GM12873 (cell line): ENCODE measurements around the gene FLT3.

Experiments used
- TF ChIP-seq, protein P1 (sequence below): IDR thresholded peaks from 2 replicates; pipeline ENCODE4 v1.5.1; 2012; ENCODE audit warnings: low read depth, mild to moderate bottlenecking, moderate library complexity, low read length, control low read depth; ENCODE audit not compliant: insufficient read depth; ENCODE audit errors: missing control alignments

Gene FLT3

DNA sequence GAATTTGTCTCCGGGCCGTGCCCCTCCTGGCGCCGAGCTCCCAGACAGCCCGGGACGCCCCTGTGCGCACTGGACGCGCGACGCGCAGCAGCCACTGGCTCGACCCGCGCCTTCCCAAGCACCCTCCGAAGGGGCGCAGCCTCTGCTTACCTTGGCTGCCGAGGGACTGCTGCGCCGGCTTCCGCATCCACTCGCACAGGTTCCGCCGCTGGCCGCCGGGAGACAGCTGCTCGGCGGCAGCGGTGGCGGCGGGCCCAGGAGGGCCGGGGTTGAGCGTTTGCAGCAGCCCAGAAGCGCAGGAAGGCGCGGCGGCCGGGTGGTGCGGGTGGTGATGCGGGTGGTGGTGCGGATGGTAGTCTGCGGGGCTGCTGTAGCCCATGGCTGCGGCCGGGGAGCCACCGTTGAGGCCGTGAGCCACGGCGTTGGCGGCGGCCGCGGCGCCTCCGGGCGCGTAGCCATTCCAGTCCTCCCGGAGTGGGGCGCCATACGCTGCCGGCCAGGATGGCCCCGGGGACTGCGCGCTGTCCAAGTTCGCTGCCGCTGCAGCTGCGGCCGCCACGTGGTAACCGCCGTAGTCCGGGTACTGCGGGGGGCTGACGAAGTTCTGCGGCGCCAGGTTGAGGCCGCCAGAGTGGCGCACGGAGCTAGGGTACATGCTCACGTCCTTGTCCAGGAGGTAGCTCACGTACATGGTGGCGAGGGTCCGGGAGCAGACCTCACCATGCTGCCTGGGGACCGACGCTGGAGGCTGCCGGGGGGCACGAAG, 131.9 kb downstream of the FLT3 start:
- TF ChIP-seq, protein P1, sequence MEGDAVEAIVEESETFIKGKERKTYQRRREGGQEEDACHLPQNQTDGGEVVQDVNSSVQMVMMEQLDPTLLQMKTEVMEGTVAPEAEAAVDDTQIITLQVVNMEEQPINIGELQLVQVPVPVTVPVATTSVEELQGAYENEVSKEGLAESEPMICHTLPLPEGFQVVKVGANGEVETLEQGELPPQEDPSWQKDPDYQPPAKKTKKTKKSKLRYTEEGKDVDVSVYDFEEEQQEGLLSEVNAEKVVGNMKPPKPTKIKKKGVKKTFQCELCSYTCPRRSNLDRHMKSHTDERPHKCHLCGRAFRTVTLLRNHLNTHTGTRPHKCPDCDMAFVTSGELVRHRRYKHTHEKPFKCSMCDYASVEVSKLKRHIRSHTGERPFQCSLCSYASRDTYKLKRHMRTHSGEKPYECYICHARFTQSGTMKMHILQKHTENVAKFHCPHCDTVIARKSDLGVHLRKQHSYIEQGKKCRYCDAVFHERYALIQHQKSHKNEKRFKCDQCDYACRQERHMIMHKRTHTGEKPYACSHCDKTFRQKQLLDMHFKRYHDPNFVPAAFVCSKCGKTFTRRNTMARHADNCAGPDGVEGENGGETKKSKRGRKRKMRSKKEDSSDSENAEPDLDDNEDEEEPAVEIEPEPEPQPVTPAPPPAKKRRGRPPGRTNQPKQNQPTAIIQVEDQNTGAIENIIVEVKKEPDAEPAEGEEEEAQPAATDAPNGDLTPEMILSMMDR = no peak

DNA sequence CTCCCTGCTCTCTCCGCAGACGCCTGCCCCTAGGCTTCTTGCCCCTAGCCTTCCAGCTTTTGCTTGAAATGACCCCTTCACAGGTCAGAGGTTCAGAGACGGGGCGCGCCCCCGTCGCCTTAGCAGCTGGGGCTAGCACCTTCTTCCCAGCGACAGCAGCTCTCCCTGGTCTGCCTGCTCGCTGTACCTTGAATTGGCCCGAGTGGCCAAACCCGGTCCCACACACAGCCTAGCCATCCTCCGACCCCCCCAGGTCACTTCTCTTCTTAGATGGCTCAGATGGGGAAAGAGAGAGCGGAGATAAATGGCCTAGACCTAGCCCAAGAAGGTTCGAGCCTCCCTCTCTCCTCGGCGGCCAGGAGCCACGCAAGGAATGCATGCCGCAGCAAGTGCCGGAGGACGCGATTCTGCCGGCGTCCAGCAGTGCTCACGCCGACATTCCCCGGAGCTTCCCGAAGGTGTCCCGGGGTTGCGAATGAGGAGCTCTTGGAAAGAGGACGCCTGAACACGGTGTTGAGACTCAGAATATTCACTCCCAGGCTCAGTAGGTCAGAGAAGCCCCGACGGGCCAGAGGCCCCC, 132.6 kb downstream of the FLT3 start:
- TF ChIP-seq, protein P1 = no peak

DNA sequence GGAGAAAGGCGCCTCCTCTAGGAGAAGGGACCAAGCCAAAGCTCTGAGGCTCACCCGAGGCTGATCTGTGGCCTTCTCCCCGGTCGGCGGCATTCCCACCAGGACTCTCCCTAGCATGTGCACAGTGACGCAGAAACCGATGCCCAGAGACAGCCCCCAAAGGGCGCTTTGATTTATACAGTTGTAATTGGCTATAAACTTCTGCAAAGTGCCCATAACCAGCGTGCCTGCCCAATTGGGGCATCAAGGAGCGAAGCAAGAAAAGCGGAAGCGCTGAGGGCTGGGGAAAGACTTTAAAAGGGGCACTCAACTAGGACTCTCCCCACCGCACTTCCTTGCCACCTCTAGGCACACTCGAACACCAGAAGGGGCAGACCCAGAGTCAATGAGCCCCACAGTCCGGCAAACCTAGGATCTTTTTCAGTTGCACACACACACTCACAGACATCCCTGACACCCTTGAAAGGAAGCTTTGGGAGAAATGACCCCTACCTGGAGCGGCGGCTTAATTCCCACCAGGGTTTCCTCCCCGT, 133.1 kb downstream of the FLT3 start:
- TF ChIP-seq, protein P1 = no peak

DNA sequence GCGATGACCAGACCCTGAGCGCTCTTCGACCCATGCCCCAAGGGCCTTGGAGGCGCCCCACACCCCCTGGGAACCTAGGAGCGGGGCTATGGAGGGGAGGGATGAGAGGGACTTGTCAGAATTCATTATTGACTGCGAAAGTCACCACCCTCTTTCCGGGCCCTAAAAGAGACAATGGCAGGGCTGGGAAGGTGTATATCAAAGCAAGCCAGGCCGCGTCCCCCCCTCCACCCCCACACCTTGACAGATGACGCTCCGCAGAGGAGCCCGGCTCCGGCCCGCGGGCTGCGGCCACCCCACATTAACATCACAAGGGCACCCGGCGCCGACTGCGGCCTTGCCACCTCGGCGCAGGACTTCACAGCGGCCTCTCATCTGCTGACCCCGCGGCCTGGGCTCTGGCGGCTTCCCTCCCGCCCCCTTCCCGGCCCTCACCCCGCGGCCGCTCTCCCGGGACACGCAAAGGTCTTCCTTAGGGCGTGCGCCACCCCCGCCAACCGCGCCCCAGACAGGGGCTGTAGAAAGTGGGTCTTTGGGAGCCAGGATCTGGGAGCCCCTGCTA, 133.7 kb downstream of the FLT3 start:
- TF ChIP-seq, protein P1 = no peak

DNA sequence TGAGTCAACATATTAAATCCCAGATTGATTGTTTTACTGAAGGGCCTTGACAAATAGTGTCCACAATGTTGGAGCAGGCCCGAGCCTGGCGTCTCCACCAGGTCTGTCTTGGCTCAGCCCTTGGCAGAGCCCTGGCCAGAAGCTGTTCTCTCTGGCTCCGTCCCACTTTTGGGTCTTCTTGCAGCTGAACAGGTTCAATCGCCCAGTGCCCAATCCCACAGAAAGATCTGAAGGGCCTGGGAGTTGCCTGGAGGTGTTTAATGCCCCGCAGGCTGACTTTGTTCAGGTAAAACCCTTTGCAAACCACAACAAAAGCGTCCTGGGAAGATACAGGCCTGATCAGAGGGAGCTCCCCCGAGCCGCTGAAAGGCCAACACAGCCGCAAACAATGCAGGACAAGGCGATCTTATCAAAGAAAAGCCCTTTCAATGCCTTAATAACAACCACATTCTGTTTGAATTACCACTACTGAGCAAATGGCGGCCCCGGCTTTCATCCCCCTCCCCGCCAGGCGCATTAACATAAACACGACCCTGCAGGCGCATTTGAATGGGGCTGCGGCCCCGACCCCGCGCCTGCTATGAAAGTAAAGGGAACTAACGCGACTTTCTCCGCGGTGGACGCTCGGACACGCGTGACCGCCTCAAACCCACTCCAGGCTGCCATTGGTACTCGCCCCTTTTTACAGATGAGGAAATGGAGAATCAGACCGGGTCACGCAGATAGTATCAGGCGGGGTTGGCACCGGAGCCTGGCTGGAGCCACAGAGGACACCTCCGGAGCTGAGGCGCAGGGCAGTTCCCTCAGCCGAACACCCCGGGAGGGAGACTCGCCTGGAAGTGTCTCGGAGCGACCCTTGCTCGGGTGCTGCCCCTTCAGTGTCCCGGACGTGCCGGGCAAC, 134.4 kb downstream of the FLT3 start:
- TF ChIP-seq, protein P1 = no peak

DNA sequence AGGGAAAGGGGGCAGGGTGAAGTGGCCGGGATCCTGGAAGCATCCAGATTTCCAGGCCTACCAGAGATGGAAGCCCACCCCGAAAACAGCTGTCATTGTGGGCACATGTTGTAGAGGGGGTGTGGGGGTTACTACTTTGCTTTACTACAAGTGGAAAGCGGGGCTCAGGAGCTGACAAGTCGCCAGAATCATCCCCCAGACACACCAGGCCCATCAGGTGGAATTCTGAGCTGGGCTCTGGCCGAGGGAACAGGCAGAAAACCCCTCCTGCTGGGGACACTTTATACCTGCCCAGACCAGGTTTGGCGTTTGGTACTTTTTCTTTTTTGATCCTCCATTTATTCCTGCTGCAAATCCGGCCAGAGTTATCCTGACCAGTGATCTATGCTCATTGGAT, 135.0 kb downstream of the FLT3 start:
- TF ChIP-seq, protein P1 = no peak

DNA sequence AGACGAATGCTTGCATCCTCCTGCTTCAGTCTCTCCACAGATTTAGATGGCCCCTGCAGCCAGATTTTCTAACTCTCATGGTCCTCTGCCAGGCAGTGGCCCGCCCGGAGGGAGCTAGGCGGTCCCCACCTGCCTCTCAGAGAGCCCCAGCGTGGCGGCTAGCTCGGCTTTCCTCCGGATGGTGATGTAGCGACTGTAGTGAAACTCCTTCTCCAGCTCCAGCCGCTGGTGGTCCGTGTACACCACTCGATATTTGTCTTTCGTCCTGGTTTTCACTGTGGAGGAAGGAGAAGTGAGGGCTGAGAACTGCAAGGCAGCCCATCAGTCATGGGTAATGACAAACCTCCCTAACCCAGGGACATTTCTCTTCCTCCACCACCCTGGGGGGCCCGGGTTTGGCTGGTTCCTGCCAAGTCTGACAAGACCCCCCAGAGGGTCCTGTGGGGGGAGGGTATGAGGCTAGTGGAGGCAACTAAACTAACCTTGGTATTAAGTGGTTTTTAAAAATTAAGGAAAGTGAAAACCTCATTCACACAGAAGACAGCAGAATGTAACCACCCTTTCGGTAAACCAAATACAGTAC, 135.5 kb downstream of the FLT3 start:
- TF ChIP-seq, protein P1 = no peak
